Keratinocyte (primary cell): Measurements from ENCODE around the gene MMP24.

Source experiments
- CTCF ChIP-seq, 3 experiments: IDR thresholded peaks in 1 of 3; conservative IDR thresholded peaks in 1 of 3; optimal IDR thresholded peaks in 1 of 3; 2 replicates in 2 of 3; 3 replicates in 1 of 3; pipeline versions ENCODE3 to v1.5.1; 2011; ENCODE audit warnings: low read length in 3 of 3, mild to moderate bottlenecking in 3 of 3, moderate library complexity in 2 of 3, control low read depth in 1 of 3, inconsistent platforms in 1 of 3; ENCODE audit not compliant: insufficient read depth in 2 of 3; ENCODE audit errors: extremely low read depth in 1 of 3
- EZH2 ChIP-seq: IDR thresholded peaks from one replicate; pipeline ENCODE4 v1.6.1; 2012; ENCODE audit warnings: inconsistent platforms, mild to moderate bottlenecking, low read length, moderate library complexity

GRCh38 chr20:35232575-35232974 lies 6.1 kb downstream of the MMP24 start:
- TF ChIP-seq EZH2 (no peak), CTCF (optimal IDR thresholded peaks at IDR 0.05 in 1 of 3, IDR thresholded peaks at IDR 0.05 in 1 of 3, conservative IDR thresholded peaks at IDR 0.05 in 1 of 3; ENCODE audit: extremely low read depth in 1 of 3, insufficient read depth in 2 of 3, low read length in 3 of 3) (no peak)
